ENCODE results near the gene GGTA1.

DNA sequence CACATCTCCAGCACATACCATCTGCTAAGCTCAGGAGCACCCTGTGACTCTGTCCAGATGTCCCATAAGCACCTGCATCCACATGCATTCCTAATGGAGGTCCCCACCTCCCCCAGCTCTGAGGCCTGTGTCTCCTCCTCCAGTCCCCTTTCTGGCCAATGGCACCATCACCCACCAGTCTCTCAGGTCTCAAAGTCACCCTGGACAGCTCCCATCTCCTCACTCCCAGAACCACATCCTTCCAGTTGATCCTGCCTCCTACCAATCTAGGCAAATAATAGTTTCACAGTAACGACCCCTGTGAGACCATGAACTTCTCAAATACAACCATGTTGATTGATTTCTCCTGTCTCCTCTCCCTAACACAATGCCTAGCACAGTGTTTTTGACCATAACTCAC is 40.1 kb downstream of the GGTA1 start:
- TF ChIP-seq, protein P1, sequence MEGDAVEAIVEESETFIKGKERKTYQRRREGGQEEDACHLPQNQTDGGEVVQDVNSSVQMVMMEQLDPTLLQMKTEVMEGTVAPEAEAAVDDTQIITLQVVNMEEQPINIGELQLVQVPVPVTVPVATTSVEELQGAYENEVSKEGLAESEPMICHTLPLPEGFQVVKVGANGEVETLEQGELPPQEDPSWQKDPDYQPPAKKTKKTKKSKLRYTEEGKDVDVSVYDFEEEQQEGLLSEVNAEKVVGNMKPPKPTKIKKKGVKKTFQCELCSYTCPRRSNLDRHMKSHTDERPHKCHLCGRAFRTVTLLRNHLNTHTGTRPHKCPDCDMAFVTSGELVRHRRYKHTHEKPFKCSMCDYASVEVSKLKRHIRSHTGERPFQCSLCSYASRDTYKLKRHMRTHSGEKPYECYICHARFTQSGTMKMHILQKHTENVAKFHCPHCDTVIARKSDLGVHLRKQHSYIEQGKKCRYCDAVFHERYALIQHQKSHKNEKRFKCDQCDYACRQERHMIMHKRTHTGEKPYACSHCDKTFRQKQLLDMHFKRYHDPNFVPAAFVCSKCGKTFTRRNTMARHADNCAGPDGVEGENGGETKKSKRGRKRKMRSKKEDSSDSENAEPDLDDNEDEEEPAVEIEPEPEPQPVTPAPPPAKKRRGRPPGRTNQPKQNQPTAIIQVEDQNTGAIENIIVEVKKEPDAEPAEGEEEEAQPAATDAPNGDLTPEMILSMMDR (IDR thresholded peaks at IDR 0.05; ENCODE audit: low read depth, low read length, missing input control): no peak
- TF ChIP-seq, protein P2, sequence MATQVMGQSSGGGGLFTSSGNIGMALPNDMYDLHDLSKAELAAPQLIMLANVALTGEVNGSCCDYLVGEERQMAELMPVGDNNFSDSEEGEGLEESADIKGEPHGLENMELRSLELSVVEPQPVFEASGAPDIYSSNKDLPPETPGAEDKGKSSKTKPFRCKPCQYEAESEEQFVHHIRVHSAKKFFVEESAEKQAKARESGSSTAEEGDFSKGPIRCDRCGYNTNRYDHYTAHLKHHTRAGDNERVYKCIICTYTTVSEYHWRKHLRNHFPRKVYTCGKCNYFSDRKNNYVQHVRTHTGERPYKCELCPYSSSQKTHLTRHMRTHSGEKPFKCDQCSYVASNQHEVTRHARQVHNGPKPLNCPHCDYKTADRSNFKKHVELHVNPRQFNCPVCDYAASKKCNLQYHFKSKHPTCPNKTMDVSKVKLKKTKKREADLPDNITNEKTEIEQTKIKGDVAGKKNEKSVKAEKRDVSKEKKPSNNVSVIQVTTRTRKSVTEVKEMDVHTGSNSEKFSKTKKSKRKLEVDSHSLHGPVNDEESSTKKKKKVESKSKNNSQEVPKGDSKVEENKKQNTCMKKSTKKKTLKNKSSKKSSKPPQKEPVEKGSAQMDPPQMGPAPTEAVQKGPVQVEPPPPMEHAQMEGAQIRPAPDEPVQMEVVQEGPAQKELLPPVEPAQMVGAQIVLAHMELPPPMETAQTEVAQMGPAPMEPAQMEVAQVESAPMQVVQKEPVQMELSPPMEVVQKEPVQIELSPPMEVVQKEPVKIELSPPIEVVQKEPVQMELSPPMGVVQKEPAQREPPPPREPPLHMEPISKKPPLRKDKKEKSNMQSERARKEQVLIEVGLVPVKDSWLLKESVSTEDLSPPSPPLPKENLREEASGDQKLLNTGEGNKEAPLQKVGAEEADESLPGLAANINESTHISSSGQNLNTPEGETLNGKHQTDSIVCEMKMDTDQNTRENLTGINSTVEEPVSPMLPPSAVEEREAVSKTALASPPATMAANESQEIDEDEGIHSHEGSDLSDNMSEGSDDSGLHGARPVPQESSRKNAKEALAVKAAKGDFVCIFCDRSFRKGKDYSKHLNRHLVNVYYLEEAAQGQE (IDR thresholded peaks at IDR 0.05): no peak
- TF ChIP-seq, protein P3, sequence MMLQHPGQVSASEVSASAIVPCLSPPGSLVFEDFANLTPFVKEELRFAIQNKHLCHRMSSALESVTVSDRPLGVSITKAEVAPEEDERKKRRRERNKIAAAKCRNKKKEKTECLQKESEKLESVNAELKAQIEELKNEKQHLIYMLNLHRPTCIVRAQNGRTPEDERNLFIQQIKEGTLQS (IDR thresholded peaks at IDR 0.05): no peak
- TF ChIP-seq RAD21 (IDR thresholded peaks at IDR 0.05) (no peak), YY1 (IDR thresholded peaks at IDR 0.05) (no peak), RXRA (IDR thresholded peaks at IDR 0.05) (no peak), TAF1 (conservative IDR thresholded peaks at IDR 0.05) (no peak), FOXA1 (IDR thresholded peaks at IDR 0.05) (no peak)
- TF ChIP-seq, protein P4, sequence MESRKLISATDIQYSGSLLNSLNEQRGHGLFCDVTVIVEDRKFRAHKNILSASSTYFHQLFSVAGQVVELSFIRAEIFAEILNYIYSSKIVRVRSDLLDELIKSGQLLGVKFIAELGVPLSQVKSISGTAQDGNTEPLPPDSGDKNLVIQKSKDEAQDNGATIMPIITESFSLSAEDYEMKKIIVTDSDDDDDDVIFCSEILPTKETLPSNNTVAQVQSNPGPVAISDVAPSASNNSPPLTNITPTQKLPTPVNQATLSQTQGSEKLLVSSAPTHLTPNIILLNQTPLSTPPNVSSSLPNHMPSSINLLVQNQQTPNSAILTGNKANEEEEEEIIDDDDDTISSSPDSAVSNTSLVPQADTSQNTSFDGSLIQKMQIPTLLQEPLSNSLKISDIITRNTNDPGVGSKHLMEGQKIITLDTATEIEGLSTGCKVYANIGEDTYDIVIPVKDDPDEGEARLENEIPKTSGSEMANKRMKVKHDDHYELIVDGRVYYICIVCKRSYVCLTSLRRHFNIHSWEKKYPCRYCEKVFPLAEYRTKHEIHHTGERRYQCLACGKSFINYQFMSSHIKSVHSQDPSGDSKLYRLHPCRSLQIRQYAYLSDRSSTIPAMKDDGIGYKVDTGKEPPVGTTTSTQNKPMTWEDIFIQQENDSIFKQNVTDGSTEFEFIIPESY (IDR thresholded peaks at IDR 0.05): no peak
- TF ChIP-seq, protein P5, sequence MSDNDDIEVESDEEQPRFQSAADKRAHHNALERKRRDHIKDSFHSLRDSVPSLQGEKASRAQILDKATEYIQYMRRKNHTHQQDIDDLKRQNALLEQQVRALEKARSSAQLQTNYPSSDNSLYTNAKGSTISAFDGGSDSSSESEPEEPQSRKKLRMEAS (IDR thresholded peaks at IDR 0.05): no peak
